Stimulated activated CD4-positive, alpha-beta T cell treated with anti-CD3 and anti-CD28 coated beads, Interleukin-1b, Interleukin-23, amount 100 ng/mL, for 24 hours (primary cell): ENCODE data around the gene OTUB1.

Experiments used
- DNase-seq, 4 experiments: peaks; one replicate each; pipeline ENCODE4 v3.0.0-alpha.2; 2020; ENCODE audit warnings: low read depth in 4 of 4, low spot score in 1 of 4

The OTUB1 gene

GRCh38 chr11:64004590-64004984 lies 18.3 kb downstream of the OTUB1 start:
- DNase-seq = no peak

GRCh38 chr11:64005691-64006090 lies 19.5 kb downstream of the OTUB1 start:
- no peak for DNase-seq

- DNase-seq = no peak
These were observed 20.2 kb downstream of the OTUB1 start for GRCh38 chr11:64006398-64006797.

- no peak for DNase-seq
These were observed 21.0 kb downstream of the OTUB1 start for GRCh38 chr11:64007160-64007628.

GRCh38 chr11:64007629-64008282 lies 21.5 kb downstream of the OTUB1 start:
- DNase-seq = no peak

- DNase-seq = no peak
These were observed 22.2 kb downstream of the OTUB1 start for GRCh38 chr11:64008283-64008913.

GRCh38 chr11:64008914-64009633 lies 22.8 kb downstream of the OTUB1 start:
- DNase-seq = no peak

- no peak for DNase-seq
These were observed 23.5 kb downstream of the OTUB1 start for GRCh38 chr11:64009710-64010109.

GRCh38 chr11:64010783-64011182 lies 24.5 kb downstream of the OTUB1 start:
- DNase-seq = no peak

- DNase-seq = no peak
These were observed 25.1 kb downstream of the OTUB1 start for GRCh38 chr11:64011371-64011770.

GRCh38 chr11:64013141-64013896 lies 27.1 kb downstream of the OTUB1 start:
- DNase-seq = no peak

- DNase-seq = no peak
These were observed 28.1 kb downstream of the OTUB1 start for GRCh38 chr11:64014356-64014755.

GRCh38 chr11:64015510-64015909 lies 29.3 kb downstream of the OTUB1 start:
- DNase-seq = no peak

- DNase-seq = no peak
These were observed 30.0 kb downstream of the OTUB1 start for GRCh38 chr11:64015935-64016845.

- DNase-seq = no peak
These were observed 31.6 kb downstream of the OTUB1 start for GRCh38 chr11:64017945-64018224.

- no peak for DNase-seq
These were observed 32.1 kb downstream of the OTUB1 start for GRCh38 chr11:64018310-64018709.

- no peak for DNase-seq
These were observed 33.1 kb downstream of the OTUB1 start for GRCh38 chr11:64019106-64020037.

GRCh38 chr11:64020976-64021756 lies 34.9 kb downstream of the OTUB1 start:
- DNase-seq = no peak

- no peak for DNase-seq
These were observed 35.5 kb downstream of the OTUB1 start for GRCh38 chr11:64021757-64022093.
